ENCODE data around the gene CYB561. TPM values are rescaled to one million over a fixed set of nuclear protein-coding genes. Genes with fewer than 3 reads are reported as not detected.

Gene CYB561
- total and polyA plus RNA-seq, 2 of the 4 experiments (the other 2 are of a cell fraction) = 2.5 to 3.0 TPM

DNA sequence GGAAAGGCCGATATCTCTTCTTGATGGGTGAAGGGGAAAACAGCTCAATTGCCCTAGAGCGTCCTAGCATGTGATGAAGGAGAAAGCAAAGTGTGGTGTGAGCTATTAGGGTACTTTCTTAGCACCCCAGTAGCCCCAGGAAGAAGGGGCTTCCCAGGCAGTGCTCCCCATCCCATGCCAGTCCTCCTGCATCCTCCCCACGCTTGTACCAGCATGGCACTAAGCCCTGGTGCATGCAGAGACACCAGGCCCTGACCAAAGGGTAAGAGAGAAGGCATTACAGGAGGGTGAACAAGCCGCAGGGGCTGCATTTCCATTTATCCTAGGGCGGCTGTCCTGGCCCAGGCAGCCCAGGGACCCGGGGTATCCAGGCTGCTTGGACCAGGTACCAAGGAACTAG is 3.1 kb downstream of the CYB561 start:
- no peaks in the 10 kb centered on the region for H4K20me1 ChIP-seq (ENCODE audit: insufficient read depth, low read length)
- H3K14ac ChIP-seq (replicated peaks; ENCODE audit: low read depth, low read length) = no peak overlapping the region
- H2AK9ac ChIP-seq (replicated peaks; ENCODE audit: low read depth, low read length, poor library complexity) = no peak overlapping the region
- TF ChIP-seq, protein P1, sequence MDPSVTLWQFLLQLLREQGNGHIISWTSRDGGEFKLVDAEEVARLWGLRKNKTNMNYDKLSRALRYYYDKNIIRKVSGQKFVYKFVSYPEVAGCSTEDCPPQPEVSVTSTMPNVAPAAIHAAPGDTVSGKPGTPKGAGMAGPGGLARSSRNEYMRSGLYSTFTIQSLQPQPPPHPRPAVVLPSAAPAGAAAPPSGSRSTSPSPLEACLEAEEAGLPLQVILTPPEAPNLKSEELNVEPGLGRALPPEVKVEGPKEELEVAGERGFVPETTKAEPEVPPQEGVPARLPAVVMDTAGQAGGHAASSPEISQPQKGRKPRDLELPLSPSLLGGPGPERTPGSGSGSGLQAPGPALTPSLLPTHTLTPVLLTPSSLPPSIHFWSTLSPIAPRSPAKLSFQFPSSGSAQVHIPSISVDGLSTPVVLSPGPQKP (IDR thresholded peaks at IDR 0.05; ENCODE audit: borderline replicate concordance, low read depth, low read length) = no peak
- TF ChIP-seq SMC3 (IDR thresholded peaks at IDR 0.05; ENCODE audit: low read depth, low read length) (no peak), MAFK (IDR thresholded peaks at IDR 0.05; ENCODE audit: low read depth, low read length) (no peak), MXI1 (IDR thresholded peaks at IDR 0.05; ENCODE audit: borderline replicate concordance, low read depth, low read length) (no peak), BHLHE40 (IDR thresholded peaks at IDR 0.05; ENCODE audit: low read depth, low read length) (no peak), RCOR1 (IDR thresholded peaks at IDR 0.05; ENCODE audit: insufficient replicate concordance, low read length) (no peak), POLR2A (IDR thresholded peaks at IDR 0.05; ENCODE audit: low read depth, low read length) (no peak)
- TF ChIP-seq, protein P2, sequence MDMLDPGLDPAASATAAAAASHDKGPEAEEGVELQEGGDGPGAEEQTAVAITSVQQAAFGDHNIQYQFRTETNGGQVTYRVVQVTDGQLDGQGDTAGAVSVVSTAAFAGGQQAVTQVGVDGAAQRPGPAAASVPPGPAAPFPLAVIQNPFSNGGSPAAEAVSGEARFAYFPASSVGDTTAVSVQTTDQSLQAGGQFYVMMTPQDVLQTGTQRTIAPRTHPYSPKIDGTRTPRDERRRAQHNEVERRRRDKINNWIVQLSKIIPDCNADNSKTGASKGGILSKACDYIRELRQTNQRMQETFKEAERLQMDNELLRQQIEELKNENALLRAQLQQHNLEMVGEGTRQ (IDR thresholded peaks at IDR 0.05; ENCODE audit: low read depth, low read length) = no peak
- TF ChIP-seq, protein P3, sequence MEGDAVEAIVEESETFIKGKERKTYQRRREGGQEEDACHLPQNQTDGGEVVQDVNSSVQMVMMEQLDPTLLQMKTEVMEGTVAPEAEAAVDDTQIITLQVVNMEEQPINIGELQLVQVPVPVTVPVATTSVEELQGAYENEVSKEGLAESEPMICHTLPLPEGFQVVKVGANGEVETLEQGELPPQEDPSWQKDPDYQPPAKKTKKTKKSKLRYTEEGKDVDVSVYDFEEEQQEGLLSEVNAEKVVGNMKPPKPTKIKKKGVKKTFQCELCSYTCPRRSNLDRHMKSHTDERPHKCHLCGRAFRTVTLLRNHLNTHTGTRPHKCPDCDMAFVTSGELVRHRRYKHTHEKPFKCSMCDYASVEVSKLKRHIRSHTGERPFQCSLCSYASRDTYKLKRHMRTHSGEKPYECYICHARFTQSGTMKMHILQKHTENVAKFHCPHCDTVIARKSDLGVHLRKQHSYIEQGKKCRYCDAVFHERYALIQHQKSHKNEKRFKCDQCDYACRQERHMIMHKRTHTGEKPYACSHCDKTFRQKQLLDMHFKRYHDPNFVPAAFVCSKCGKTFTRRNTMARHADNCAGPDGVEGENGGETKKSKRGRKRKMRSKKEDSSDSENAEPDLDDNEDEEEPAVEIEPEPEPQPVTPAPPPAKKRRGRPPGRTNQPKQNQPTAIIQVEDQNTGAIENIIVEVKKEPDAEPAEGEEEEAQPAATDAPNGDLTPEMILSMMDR (conservative IDR thresholded peaks at IDR 0.05; ENCODE audit: low read depth, low read length) = no peak
- intact Hi-C loops (cut with micrococcal nuclease) (no loop called here), dilution Hi-C loops (cut with HindIII; ENCODE audit: low sequenced_read_pairs, unreplicated experiment) (no loop called here), in situ Hi-C loops (cut with MboI; ENCODE audit: low sequenced_read_pairs) (no loop called here)
- H3K9ac ChIP-seq (ENCODE audit: low read depth, low read length) = no peak overlapping the region
- H4K8ac ChIP-seq (ENCODE audit: low read depth in 2 of 2, low read length in 2 of 2) = no peak overlapping the region
- H2AFZ ChIP-seq (replicated peaks; ENCODE audit: low read length, poor library complexity) = no peak overlapping the region
- H4K5ac ChIP-seq (ENCODE audit: low read depth, low read length) = no peak overlapping the region
- H3K23ac ChIP-seq (ENCODE audit: low read depth, low read length) = no peak overlapping the region
- no peak overlapping the region for H3K18ac ChIP-seq (ENCODE audit: low read depth, low read length)
- H3K4ac ChIP-seq (ENCODE audit: low read depth, low read length) = no peak overlapping the region
- H2BK5ac ChIP-seq (ENCODE audit: low read depth, low read length, poor library complexity, severe bottlenecking) = no peak overlapping the region
- H3K27ac ChIP-seq (ENCODE audit: insufficient read depth, low read length) = no peak overlapping the region
- no peaks in the 10 kb centered on the region for H3K27me3 ChIP-seq (ENCODE audit: control insufficient read depth, insufficient read depth, low read length)
- H4K91ac ChIP-seq (ENCODE audit: insufficient read depth, low read depth, low read length) = no peak overlapping the region
- no peaks in the 10 kb centered on the region for H3K9me3 ChIP-seq (ENCODE audit: control insufficient read depth, insufficient read depth, low read length)
- CTCF ChIA-PET = no interaction called here
- H3K4me1 ChIP-seq (ENCODE audit: control insufficient read depth, insufficient read depth, low read length) = peaks cover 4% of the 10 kb centered on the region
- H3K9me1 ChIP-seq (ENCODE audit: insufficient read depth, low read length) = no peaks in the 10 kb centered on the region
- H3K4me3 ChIP-seq (ENCODE audit: insufficient read depth, low read depth, low read length) = no peak overlapping the region
- H2AK5ac ChIP-seq (ENCODE audit: low read depth, low read length) = no peak overlapping the region
- ATAC-seq (ENCODE audit: low read depth) (no peak), DNase-seq (no peak)
- 83% methylated on average over 4 of the region's 6 CpGs; no CpG with 5 or more reads in 1 of the 2 experiments for WGBS, 2 experiments (ENCODE audit: extremely low coverage in 2 of 2, insufficient read length in 1 of 2)
- no peak overlapping the region for H3K56ac ChIP-seq (ENCODE audit: extremely low read depth, insufficient read depth, low read length)
- H3K79me1 ChIP-seq (ENCODE audit: low read depth in 1 of 2, low read length in 2 of 2) = no peaks in the 10 kb centered on the region
- no peak overlapping the region for H2BK15ac ChIP-seq (ENCODE audit: low read depth, low read length)
- no peak overlapping the region for H2BK120ac ChIP-seq (ENCODE audit: low read depth, low read length)
- no TSS peak for BruUV-seq (replicated peaks)
- POLR2A ChIA-PET (ENCODE audit: unreplicated experiment) = no interaction called here
- H3K36me3 ChIP-seq (ENCODE audit: control insufficient read depth, insufficient read depth, low read length) = no peaks in the 10 kb centered on the region
- no peak overlapping the region for H2BK20ac ChIP-seq (ENCODE audit: low read depth, low read length)
- H3K4me2 ChIP-seq (ENCODE audit: low read depth, low read length) = no peak overlapping the region

Data from IMR-90 (cell line).